ENCODE data around the gene SZT2. TPM values are rescaled to one million over a fixed set of nuclear protein-coding genes. Genes with fewer than 3 reads are reported as not detected.

Gene SZT2
- total RNA-seq, 1 donor: 35.4 TPM

GRCh38 chr1:43444151-43444828 is 54.6 kb downstream of the SZT2 start:
- no peak overlapping the region for H3K4me3 ChIP-seq (ENCODE audit: low read depth, low read length)
- no peak for TF ChIP-seq CTCF (IDR thresholded peaks at IDR 0.05; ENCODE audit: insufficient read depth, low read length)
- DNase-seq (ENCODE audit: low read depth): no peak

- TF ChIP-seq CTCF (IDR thresholded peaks at IDR 0.05; ENCODE audit: insufficient read depth, low read length): no peak
- peak; percentile 14 for DNase-seq (ENCODE audit: low read depth)
- no peak overlapping the region for H3K4me3 ChIP-seq (ENCODE audit: low read depth, low read length)
These were observed 55.1 kb downstream of the SZT2 start for GRCh38 chr1:43444836-43445235.

GRCh38 chr1:43445606-43446387 is 56.1 kb downstream of the SZT2 start:
- H3K4me3 ChIP-seq (ENCODE audit: low read depth, low read length): no peak overlapping the region
- DNase-seq (ENCODE audit: low read depth): no peak
- TF ChIP-seq CTCF (IDR thresholded peaks at IDR 0.05; ENCODE audit: insufficient read depth, low read length): no peak

- no peak for DNase-seq (ENCODE audit: low read depth)
- TF ChIP-seq CTCF (IDR thresholded peaks at IDR 0.05; ENCODE audit: insufficient read depth, low read length): no peak
These were observed 56.7 kb downstream of the SZT2 start for GRCh38 chr1:43446388-43446740.

GRCh38 chr1:43446881-43447835 is 57.5 kb downstream of the SZT2 start:
- DNase-seq (ENCODE audit: low read depth): no peak
- TF ChIP-seq CTCF (IDR thresholded peaks at IDR 0.05; ENCODE audit: insufficient read depth, low read length): no peak
- H3K4me3 ChIP-seq (ENCODE audit: low read depth, low read length): no peak overlapping the region

More at GRCh38 chr1:43446388-43446740, 56.7 kb downstream of the SZT2 start:
- H3K4me3 ChIP-seq (ENCODE audit: low read depth, low read length): no peak overlapping the region

GRCh38 chr1:43447891-43448708 is 58.4 kb downstream of the SZT2 start:
- no peak overlapping the region for H3K4me3 ChIP-seq (ENCODE audit: low read depth, low read length)
- DNase-seq (ENCODE audit: low read depth): no peak
- no peak for TF ChIP-seq CTCF (IDR thresholded peaks at IDR 0.05; ENCODE audit: insufficient read depth, low read length)

Measured in fibroblast of the aortic adventitia (primary cell).